Lung (tissue), 12 donors: ENCODE measurements around the gene ZBTB7A. TPM values are rescaled to one million over a fixed set of nuclear protein-coding genes. Genes with fewer than 3 reads are reported as not detected.

Experiments
- ATAC-seq: fragments of 200-7000 bp; cut with Tn5 transposase; one replicate; pipeline ENCODE4 v1.9.1; 2020; ENCODE audit warnings: moderate number of reproducible peaks; ENCODE audit not compliant: insufficient read depth, low FRiP score
- DNase-seq, 3 donors: peaks; one replicate each; pipeline ENCODE4 v3.0.0-alpha.2; 2013 to 2017
- H3K27ac ChIP-seq, 2 donors: one replicate each; pipeline ENCODE4 v1.5.1; 2013; ENCODE audit warnings: mild to moderate bottlenecking in 2 of 2, moderate library complexity in 2 of 2, control low read depth in 1 of 2, inconsistent platforms in 1 of 2, low read depth in 1 of 2, low read length in 1 of 2
- H3K27me3 ChIP-seq, 3 donors: one replicate each; pipeline ENCODE4 v1.5.1; 2013; ENCODE audit warnings: low read length in 2 of 3; ENCODE audit not compliant: control insufficient read depth in 3 of 3, insufficient read depth in 3 of 3
- H3K36me3 ChIP-seq, 4 donors: one replicate each; pipeline ENCODE4 v1.5.1; 2013; ENCODE audit warnings: low read length in 4 of 4, mild to moderate bottlenecking in 1 of 4, moderate library complexity in 1 of 4; ENCODE audit not compliant: control insufficient read depth in 4 of 4, insufficient read depth in 4 of 4
- H3K4me1 ChIP-seq, 5 donors: one replicate each; pipeline ENCODE4 v1.5.1; 2013; ENCODE audit warnings: low read length in 5 of 5, mild to moderate bottlenecking in 2 of 5, moderate library complexity in 1 of 5; ENCODE audit not compliant: control insufficient read depth in 5 of 5, insufficient read depth in 5 of 5
- H3K4me3 ChIP-seq: one replicate; pipeline ENCODE4 v1.5.1; 2013; ENCODE audit warnings: mild to moderate bottlenecking, control low read depth, moderate library complexity
- H3K9ac ChIP-seq, 2 donors: one replicate each; pipeline ENCODE4 v1.5.1; 2013; ENCODE audit warnings: low read length in 2 of 2, control low read depth in 1 of 2; ENCODE audit not compliant: insufficient read depth in 1 of 2
- H3K9me3 ChIP-seq, 4 donors: one replicate each; pipeline ENCODE4 v1.5.1; 2013; ENCODE audit warnings: low read length in 3 of 4, mild to moderate bottlenecking in 1 of 4, moderate library complexity in 1 of 4; ENCODE audit not compliant: control insufficient read depth in 4 of 4, insufficient read depth in 3 of 4
- WGBS, 2 donors: extraction: QIAGEN DNeasy Blood & Tissue Kit; methylation state at CpG; one replicate each; pipeline ENCODE4 v1.1.7; 2013; 5-methylcytosine and 5-hydroxymethylcytosine counted together
- polyA plus RNA-seq, 2 donors: library from polyadenylated mRNA; stranded (reverse); fragments of 200-250 nt; gene quantifications; one replicate each; pipeline ENCODE4 v1.2.1, GENCODE V29; 2013
- total RNA-seq, 2 donors: library from RNA; depleted of rRNA in 1 of 2; stranded (reverse); fragments of >200 nt in 1 of 2; gene quantifications; one replicate each; pipeline ENCODE4 v1.2.1, GENCODE V29; 2014 to 2021
- TF ChIP-seq, protein P1 (sequence below): IDR thresholded peaks from 2 replicates; pipeline ENCODE4 v1.5.1; 2012; ENCODE audit warnings: mild to moderate bottlenecking; ENCODE audit errors: control extremely low read depth, extremely low read depth
- donor health status: control.
- donor health status: control.
- donor health status: Bipolar disorder and iron deficiency.
- donor health status: healthy.
- donor health status: DM: yes; HTN: yes; CAD: no.

ZBTB7A gene
- total and polyA plus RNA-seq, 4 donors: 13.4 to 68.0 (median 19.5) TPM

DNA sequence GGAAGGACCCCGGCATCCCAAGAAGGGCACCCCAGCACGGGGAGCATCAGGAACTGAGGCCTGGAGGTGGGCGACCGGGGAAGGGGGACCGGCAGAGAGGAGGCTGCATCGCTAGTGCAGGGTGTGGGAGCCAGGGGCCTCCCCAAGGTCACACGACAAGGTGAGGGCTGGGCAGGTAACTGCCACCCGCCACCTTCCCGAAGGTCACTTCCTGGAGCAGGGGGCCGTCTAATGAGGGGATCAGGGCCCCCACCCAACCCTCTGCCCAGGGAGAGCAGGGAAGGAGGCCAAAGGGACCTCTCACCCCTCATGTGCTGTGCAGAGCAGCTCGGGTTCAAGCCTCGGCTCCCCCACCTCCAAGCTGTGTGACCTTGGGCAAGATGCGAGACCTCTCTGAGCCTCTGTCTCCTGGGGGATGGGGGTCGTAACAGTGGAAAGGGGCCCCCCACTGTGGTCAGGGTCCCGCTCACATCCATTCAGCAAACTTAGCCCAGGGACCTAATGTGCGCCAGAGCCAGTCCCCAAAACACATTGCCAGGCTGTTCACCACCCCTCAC is 6.0 kb downstream of the ZBTB7A start:
- Histone ChIP-seq H3K9ac (no peak overlapping the region), H3K27ac (peak overlapping the region; percentile 87 to 95), H3K36me3 (peaks cover 0 to 6% (median 0%) of the 10 kb centered on the region in 4 donors), H3K9me3 (no peaks in the 10 kb centered on the region), H3K4me1 (peaks cover 2 to 55% (median 23%) of the 10 kb centered on the region in 5 donors), H3K27me3 (no peaks in the 10 kb centered on the region), H3K4me3 (no peak overlapping the region)
- WGBS, 2 donors: 74 to 86% methylated on average over 16 of the region's 16 CpGs
- ATAC-seq: no peak
- TF ChIP-seq, protein P1, sequence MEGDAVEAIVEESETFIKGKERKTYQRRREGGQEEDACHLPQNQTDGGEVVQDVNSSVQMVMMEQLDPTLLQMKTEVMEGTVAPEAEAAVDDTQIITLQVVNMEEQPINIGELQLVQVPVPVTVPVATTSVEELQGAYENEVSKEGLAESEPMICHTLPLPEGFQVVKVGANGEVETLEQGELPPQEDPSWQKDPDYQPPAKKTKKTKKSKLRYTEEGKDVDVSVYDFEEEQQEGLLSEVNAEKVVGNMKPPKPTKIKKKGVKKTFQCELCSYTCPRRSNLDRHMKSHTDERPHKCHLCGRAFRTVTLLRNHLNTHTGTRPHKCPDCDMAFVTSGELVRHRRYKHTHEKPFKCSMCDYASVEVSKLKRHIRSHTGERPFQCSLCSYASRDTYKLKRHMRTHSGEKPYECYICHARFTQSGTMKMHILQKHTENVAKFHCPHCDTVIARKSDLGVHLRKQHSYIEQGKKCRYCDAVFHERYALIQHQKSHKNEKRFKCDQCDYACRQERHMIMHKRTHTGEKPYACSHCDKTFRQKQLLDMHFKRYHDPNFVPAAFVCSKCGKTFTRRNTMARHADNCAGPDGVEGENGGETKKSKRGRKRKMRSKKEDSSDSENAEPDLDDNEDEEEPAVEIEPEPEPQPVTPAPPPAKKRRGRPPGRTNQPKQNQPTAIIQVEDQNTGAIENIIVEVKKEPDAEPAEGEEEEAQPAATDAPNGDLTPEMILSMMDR: no peak
- no peak for DNase-seq

DNA sequence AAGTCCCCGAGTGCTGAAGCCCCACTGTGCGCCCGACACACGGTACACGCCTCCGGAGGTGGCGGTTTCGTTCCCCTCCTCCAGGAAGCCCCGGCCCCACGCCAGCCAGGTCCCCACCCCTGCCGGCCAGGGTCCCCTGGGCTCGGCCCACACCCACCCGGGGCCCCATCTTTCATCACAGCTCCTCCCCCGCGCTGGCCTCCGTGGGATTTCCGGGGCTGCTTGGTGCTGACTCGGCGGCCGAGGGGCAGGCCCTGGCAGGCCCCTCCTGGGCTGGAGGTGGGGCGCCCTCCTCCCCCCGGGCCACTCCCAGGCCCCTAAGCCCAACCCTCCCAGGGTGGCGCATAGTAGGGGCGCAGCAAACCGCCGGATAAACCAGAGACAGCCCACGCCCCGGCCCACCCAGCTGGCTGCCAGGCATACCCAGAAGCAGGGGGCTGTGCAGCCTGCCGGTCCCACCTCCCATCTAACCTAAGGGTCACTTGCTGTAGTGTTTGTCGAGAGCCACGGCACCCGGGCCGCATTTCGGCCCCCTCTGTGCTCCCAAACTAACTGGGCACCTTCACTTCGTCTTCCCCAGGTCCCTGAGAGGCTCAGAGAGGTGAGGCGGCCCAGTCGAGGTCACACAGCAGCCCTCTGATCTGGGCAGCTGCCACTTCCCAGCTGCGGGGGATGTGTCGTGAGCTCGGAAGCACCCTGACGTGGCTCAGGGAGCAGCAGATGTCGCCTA is 6.6 kb downstream of the ZBTB7A start:
- TF ChIP-seq, protein P1: no peak
- no peaks in the 10 kb centered on the region for H3K27me3 ChIP-seq
- H3K4me1 ChIP-seq: peaks cover 2 to 55% (median 23%) of the 10 kb centered on the region in 5 donors
- H3K36me3 ChIP-seq: peaks cover 0 to 8% (median 1%) of the 10 kb centered on the region in 4 donors
- DNase-seq (no peak), ATAC-seq (no peak)
- no peak overlapping the region for H3K4me3 ChIP-seq
- no peak overlapping the region for H3K9ac ChIP-seq
- WGBS, 2 donors: 47 to 59% methylated on average over 38 to 42 of the region's 42 CpGs
- peak overlapping the region; percentile 87 to 95 for H3K27ac ChIP-seq
- no peaks in the 10 kb centered on the region for H3K9me3 ChIP-seq

DNA sequence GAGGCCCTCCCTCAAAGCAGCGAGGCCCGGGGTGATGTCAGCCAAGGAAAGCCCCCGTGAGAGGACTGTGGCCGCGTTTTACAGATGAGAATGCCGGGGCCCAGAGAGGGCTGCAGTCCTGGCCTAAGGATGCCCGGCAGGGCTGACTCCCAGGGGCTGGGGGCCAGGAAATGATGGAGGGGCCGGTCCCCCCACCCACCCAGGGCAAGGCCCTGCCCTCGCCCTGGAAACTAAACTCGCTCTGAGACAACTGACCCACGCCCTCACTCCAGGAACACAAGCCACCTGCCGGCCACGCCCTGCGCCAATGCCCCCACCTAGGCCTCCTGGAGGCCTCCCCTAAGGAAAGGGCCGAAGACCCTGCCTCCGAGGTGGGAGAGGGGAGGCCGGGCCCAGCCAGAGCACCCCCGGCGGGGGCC is 7.2 kb downstream of the ZBTB7A start:
- DNase-seq (no peak), ATAC-seq (no peak)
- WGBS, 2 donors: 46 to 70% methylated on average over 19 of the region's 19 CpGs
- TF ChIP-seq, protein P1: no peak
- H3K36me3 ChIP-seq: peaks cover 0 to 14% (median 4%) of the 10 kb centered on the region in 4 donors
- peaks cover 0 to 3% (median 0%) of the 10 kb centered on the region in 4 donors for H3K9me3 ChIP-seq
- H3K27ac ChIP-seq: peak overlapping the region; percentile 87 to 95
- no peak overlapping the region for H3K9ac ChIP-seq
- no peaks in the 10 kb centered on the region for H3K27me3 ChIP-seq
- H3K4me3 ChIP-seq: no peak overlapping the region
- peaks cover 2 to 55% (median 22%) of the 10 kb centered on the region in 5 donors for H3K4me1 ChIP-seq
